ENCODE measurements around the gene PDGFRB.

- TF ChIP-seq CTCF (conservative IDR thresholded peaks at IDR 0.05), result no peak
- no peak for TF ChIP-seq EZH2 (IDR thresholded peaks at IDR 0.05; ENCODE audit: low read depth)
Observed at GRCh38 chr5:150068472-150068871, 87.2 kb downstream of the PDGFRB start.

Measured in PC-9 (cell line).